ENCODE data around the gene SH3RF2.

The SH3RF2 gene

GRCh38 chr5:146073239-146073900 lies 137.0 kb downstream of the SH3RF2 start:
- TF ChIP-seq, protein P1, sequence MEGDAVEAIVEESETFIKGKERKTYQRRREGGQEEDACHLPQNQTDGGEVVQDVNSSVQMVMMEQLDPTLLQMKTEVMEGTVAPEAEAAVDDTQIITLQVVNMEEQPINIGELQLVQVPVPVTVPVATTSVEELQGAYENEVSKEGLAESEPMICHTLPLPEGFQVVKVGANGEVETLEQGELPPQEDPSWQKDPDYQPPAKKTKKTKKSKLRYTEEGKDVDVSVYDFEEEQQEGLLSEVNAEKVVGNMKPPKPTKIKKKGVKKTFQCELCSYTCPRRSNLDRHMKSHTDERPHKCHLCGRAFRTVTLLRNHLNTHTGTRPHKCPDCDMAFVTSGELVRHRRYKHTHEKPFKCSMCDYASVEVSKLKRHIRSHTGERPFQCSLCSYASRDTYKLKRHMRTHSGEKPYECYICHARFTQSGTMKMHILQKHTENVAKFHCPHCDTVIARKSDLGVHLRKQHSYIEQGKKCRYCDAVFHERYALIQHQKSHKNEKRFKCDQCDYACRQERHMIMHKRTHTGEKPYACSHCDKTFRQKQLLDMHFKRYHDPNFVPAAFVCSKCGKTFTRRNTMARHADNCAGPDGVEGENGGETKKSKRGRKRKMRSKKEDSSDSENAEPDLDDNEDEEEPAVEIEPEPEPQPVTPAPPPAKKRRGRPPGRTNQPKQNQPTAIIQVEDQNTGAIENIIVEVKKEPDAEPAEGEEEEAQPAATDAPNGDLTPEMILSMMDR (IDR thresholded peaks at IDR 0.05; ENCODE audit: control extremely low read depth, extremely low read depth, low read depth, missing control alignments): no peak
- CTCF ChIA-PET: no interaction called here
- POLR2A ChIA-PET: no interaction called here
- no peak for DNase-seq (ENCODE audit: extremely low spot score)

DNA sequence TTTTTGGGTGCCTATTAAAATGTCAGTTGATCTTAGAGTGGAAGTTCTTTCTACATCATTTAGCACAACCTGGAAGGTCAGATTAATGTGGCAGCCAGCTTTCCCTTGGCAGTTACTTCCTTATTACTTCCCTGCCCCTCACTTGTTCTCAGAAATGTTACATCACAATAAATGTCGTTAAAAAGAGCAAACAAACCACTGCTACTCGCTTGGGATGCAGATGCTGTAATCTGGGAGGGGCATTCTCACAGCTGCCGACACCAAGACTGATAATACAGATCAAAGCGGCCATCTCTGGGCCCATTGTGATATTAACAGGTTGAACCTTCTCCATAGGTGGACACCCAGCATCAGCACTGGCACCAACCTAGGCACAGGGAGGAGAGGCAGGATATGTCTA lies 139.7 kb downstream of the SH3RF2 start:
- CTCF ChIA-PET: interaction anchor here (1.7 kb wide), 1 partner anchor 8 kb away, joined by 3 read pairs; no protein-coding TSS in a partner anchor
- POLR2A ChIA-PET: no interaction called here
- TF ChIP-seq, protein P1 (IDR thresholded peaks at IDR 0.05; ENCODE audit: control extremely low read depth, extremely low read depth, low read depth, missing control alignments): no peak
- DNase-seq (ENCODE audit: extremely low spot score): no peak

DNA sequence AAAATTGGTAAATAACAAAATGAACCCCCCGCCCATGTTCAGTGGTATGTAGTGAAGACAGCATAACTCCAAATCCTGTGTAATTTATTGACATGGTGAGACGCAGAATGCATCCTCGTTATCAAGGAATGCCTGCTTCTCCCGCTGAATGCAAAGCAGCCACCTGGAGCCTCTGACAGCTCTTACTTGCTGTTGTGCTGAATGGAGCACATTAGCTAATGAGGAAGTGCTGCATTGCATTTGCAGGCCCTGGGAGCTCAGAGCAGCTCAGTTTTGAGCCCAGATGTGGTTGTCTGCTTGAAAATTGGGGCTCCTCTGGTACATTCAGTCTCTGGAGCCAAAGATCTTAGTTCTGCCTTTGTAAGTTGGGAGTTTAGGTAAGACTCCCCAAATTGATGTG lies 140.1 kb downstream of the SH3RF2 start:
- CTCF ChIA-PET: interaction anchor here (1.7 kb wide), 1 partner anchor 9 kb away, joined by 3 read pairs; no protein-coding TSS in a partner anchor

GRCh38 chr5:146078566-146078965 lies 142.2 kb downstream of the SH3RF2 start:
- CTCF ChIA-PET: no interaction called here
- TF ChIP-seq, protein P1 (IDR thresholded peaks at IDR 0.05; ENCODE audit: control extremely low read depth, extremely low read depth, low read depth, missing control alignments): no peak
- POLR2A ChIA-PET: no interaction called here
- no peak for DNase-seq (ENCODE audit: extremely low spot score)

More for the DNA sequence above, 140.1 kb downstream of the SH3RF2 start:
- no peak for DNase-seq (ENCODE audit: extremely low spot score)
- TF ChIP-seq, protein P1 (IDR thresholded peaks at IDR 0.05; ENCODE audit: control extremely low read depth, extremely low read depth, low read depth, missing control alignments): no peak
- POLR2A ChIA-PET: no interaction called here

- no peak for DNase-seq (ENCODE audit: extremely low spot score)
- TF ChIP-seq, protein P1 (IDR thresholded peaks at IDR 0.05; ENCODE audit: control extremely low read depth, extremely low read depth, low read depth, missing control alignments): no peak
- POLR2A ChIA-PET: no interaction called here
- CTCF ChIA-PET: no interaction called here
Observed at GRCh38 chr5:146079695-146080373, 143.5 kb downstream of the SH3RF2 start.

DNA sequence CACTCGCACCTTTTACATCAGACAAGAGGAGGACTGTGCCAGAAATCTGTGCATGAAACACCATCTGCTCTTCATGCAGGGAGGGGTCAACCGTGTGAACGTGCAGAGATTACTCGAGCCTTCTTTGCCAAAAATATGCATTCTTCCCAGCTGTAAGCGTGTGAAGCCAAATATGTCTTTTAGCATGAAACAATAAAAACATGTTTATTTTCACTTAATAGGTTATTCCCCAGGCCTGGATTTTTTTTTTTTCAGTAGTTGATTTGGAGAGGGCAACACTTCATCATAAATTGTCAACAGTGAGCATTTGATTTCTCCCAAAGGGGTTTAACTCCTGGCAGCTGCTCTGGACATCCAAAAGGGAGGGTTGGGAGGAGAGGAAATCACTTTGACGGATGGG lies 145.2 kb downstream of the SH3RF2 start:
- ChIA-PET CTCF (no interaction called here), POLR2A (no interaction called here)
- DNase-seq (ENCODE audit: extremely low spot score): no peak
- TF ChIP-seq, protein P1 (IDR thresholded peaks at IDR 0.05; ENCODE audit: control extremely low read depth, extremely low read depth, low read depth, missing control alignments): no peak

All from GM10248 (cell line).